Motor neuron (in vitro differentiated cells): ENCODE data around the gene GPHN. TPM values are rescaled to one million over a fixed set of nuclear protein-coding genes. Genes with fewer than 3 reads are reported as not detected.

Experiments used
- ATAC-seq, 8 experiments: fragments of 200-7000 bp; cut with Tn5 transposase; replicated peaks in 6 of 8; 2 replicates each; pipeline ENCODE4 v1.8.0; 2021; ENCODE audit warnings: mild to moderate bottlenecking in 8 of 8, moderate library complexity in 8 of 8
- H3K27ac ChIP-seq, 2 donors: fragments of 250-450 bp; sonication (Bioruptor Pico); 2 replicates each; pipeline ENCODE4 v1.9.0; 2021; ENCODE audit warnings: antibody characterized with exemption in 2 of 2, mild to moderate bottlenecking in 2 of 2, moderate library complexity in 1 of 2
- H3K4me1 ChIP-seq, 2 donors: fragments of 250-450 bp; sonication (Bioruptor Pico); replicated peaks in 1 of 2; 2 replicates each; pipeline ENCODE4 v1.6.1; 2021; ENCODE audit warnings: antibody characterized with exemption in 2 of 2, mild to moderate bottlenecking in 2 of 2, moderate library complexity in 1 of 2
- H3K4me3 ChIP-seq, 5 donors: fragments of 250-450 bp; sonication (Bioruptor Pico); 2 replicates each; pipeline ENCODE4 v1.9.0; 2021; ENCODE audit warnings: antibody characterized with exemption in 5 of 5, mild to moderate bottlenecking in 5 of 5, moderate library complexity in 4 of 5
- WGBS, 10 experiments: fragments of 450-650 bp; shearing (Covaris generic); methylation state at CpG; one replicate each; pipeline ENCODE4 v1.0.0; 2022; 5-methylcytosine and 5-hydroxymethylcytosine counted together
- in situ Hi-C, 9 experiments: fragments of 400-800 bp; cut with MboI; loops; one replicate each; pipeline ENCODE4 v1.15.0; 2021; ENCODE audit warnings: low sequenced_read_pairs in 9 of 9, low pct_unique_long_range_greater_than_20kb in 2 of 9; ENCODE audit not compliant: unreplicated experiment in 9 of 9
- total RNA-seq, 8 experiments: library from RNA; unstranded; fragments of 300-600 nt; gene quantifications; 2 replicates each; pipeline versions ENCODE4 v1.2.3 to v1.2.4, GENCODE V29; 2022

Gene GPHN
- total RNA-seq, 8 experiments from 2014 or later = 15.9 to 77.5 (median 55.0) TPM

- in situ Hi-C loops = no loop called here
- no peaks in the 10 kb centered on the region for H3K4me1 ChIP-seq
These were observed 467.3 kb downstream of the GPHN start for GRCh38 chr14:66975251-66975650.

DNA sequence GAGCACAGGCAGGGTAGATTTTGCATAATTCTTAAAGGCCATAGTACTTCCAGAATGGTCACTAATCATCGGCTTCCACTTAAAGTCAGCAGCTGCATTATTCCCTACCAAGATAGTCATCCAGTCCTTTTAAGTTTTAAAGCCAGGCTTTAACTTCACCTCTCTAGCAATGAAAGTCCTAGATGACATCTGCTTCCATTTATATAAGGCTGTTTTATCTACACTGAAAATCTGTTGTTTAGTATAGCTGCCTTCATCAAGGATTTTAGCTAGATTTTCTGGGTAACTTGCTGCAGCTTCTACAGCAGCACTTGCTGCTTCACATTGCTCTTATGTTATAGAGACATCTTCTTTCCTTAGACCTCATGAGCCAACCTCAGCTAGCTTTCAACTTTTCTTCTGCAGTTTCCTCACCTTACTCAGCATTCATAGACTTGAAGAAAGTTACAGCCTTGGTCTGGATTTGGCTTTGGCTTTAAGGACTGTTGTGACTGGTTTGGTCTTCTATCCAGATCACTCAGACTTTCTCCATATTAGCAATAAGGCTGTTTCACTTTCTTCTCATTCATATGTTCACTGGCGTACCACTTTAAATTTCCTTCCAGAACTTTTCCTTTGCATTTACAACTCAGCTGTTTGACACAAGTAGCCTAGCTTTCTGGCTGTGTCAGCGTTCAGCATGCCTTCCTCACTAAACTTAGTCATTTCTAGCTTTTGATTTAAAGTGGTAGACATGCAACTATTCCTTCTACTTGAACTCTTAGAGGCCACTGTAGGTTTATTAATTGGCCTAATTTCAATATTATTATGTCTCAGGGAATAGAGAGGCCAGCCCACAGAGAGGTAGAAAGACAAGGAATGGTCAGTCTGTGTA is 471.4 kb downstream of the GPHN start:
- peak in 1 of 8 experiments; percentile 31 for ATAC-seq
- Histone ChIP-seq H3K4me1 (no peaks in the 10 kb centered on the region), H3K27ac (no peak overlapping the region), H3K4me3 (no peak overlapping the region)
- in situ Hi-C loops = no loop called here
- WGBS, 10 experiments = 43 to 100% (median 87%) methylated on average over 1 to 3 of the region's 3 CpGs

More at GRCh38 chr14:66975251-66975650, 467.3 kb downstream of the GPHN start:
- ATAC-seq = no peak
- WGBS, 10 experiments = 50 to 100% (median 100%) methylated on average over 1 to 2 of the region's 2 CpGs; no CpG with 5 or more reads in 1 of the 10 experiments
- Histone ChIP-seq H3K4me3 (no peak overlapping the region), H3K27ac (no peak overlapping the region)

- Histone ChIP-seq H3K27ac (no peak overlapping the region), H3K4me1 (no peaks in the 10 kb centered on the region), H3K4me3 (no peak overlapping the region)
- no peak for ATAC-seq
- in situ Hi-C loops = no loop called here
These were observed 474.3 kb downstream of the GPHN start for GRCh38 chr14:66982247-66982646.

GRCh38 chr14:66992776-66993175 is 484.8 kb downstream of the GPHN start:
- WGBS, 10 experiments = 80 to 100% (median 94%) methylated on average over 1 to 2 of the region's 2 CpGs; no CpG with 5 or more reads in 2 of the 10 experiments
- H3K4me3 ChIP-seq = no peak overlapping the region

DNA sequence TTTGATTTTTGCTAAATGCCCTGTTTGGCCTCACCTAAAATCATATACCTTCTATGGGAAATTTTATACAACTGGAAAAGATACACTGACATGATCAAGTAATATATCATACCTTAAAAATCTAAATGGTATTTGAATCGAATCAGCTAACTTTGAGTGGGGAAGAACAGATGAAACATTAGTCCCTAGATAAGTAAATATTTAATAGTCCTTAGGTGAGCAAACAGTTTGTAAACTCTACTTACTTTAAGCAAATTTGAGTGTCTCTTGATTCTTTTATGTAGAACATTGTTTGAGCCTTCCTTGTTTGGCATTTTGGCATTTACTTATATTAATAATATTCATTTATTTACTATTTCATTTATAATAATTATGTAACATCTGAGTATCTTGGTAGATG is 485.6 kb downstream of the GPHN start:
- Histone ChIP-seq H3K4me3 (no peak overlapping the region), H3K27ac (no peak overlapping the region), H3K4me1 (no peaks in the 10 kb centered on the region)
- no peak for ATAC-seq
- WGBS, 10 experiments = 50 to 100% (median 89%) methylated on average over 1 of the region's 1 CpG; no CpG with 5 or more reads in 3 of the 10 experiments
- in situ Hi-C loops = no loop called here

More at GRCh38 chr14:66992776-66993175, 484.8 kb downstream of the GPHN start:
- no peak overlapping the region for H3K27ac ChIP-seq
- H3K4me1 ChIP-seq = no peaks in the 10 kb centered on the region
- ATAC-seq = no peak
- in situ Hi-C loops = no loop called here

DNA sequence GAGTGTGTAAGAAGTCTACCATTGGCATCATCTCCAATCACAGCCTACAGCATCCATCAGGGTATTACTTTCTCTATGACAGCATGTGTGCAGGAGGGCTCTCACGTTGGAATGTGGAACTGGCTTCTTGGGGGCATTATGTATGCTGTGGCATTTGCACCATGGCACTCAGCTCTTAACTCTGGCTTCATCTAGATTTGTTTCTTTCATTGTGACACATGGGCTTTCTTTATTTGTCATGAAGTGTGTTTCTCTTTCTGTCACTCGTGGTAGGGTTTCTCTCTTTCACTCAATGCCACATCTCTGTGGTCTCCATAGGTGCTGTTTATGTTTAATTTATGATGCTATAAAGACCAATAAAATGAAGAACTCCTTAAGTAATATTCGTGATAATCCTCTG is 490.1 kb downstream of the GPHN start:
- WGBS, 10 experiments = 72 to 100% (median 79%) methylated on average over 1 to 3 of the region's 3 CpGs; no CpG with 5 or more reads in 1 of the 10 experiments
- in situ Hi-C loops = no loop called here
- ATAC-seq = no peak

DNA sequence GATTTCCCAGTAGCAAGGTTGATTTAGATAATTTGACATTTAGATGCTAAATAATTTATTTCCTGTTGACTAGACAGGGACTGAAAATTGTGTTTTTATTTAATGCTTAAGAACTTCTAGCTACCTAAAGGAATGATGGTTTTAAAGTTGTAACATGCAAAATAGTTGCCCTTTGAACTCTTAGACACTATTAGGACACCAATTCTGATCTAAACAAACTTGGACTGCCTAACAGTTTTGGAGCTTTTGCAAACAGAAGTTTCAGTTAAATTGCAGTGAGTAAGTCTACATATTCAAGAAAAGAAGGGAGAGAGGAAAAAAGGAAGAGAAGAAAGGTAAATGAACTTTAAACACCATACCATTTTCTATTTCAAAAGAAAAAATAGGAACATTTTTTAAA is 492.0 kb downstream of the GPHN start:
- H3K4me3 ChIP-seq = no peak overlapping the region
- in situ Hi-C loops = no loop called here
- no peak for ATAC-seq
- H3K27ac ChIP-seq = no peak overlapping the region
- H3K4me1 ChIP-seq = no peaks in the 10 kb centered on the region

More for the DNA sequence above, 490.1 kb downstream of the GPHN start:
- Histone ChIP-seq H3K4me1 (no peaks in the 10 kb centered on the region), H3K4me3 (no peak overlapping the region), H3K27ac (no peak overlapping the region)

- peak in 2 of 8 experiments; percentile 52 to 55 for ATAC-seq
- no peaks in the 10 kb centered on the region for H3K4me1 ChIP-seq
- in situ Hi-C loops = no loop called here
- no peak overlapping the region for H3K27ac ChIP-seq
- no peak overlapping the region for H3K4me3 ChIP-seq
These were observed 495.2 kb downstream of the GPHN start for GRCh38 chr14:67002994-67003753.

- in situ Hi-C loops = no loop called here
- 19 to 100% (median 88%) methylated on average over 1 to 2 of the region's 2 CpGs; no CpG with 5 or more reads in 1 of the 10 experiments for WGBS, 10 experiments
- Histone ChIP-seq H3K4me3 (no peak overlapping the region), H3K27ac (no peak overlapping the region), H3K4me1 (no peaks in the 10 kb centered on the region)
- ATAC-seq = no peak
These were observed 496.6 kb downstream of the GPHN start for GRCh38 chr14:67004521-67004920.

DNA sequence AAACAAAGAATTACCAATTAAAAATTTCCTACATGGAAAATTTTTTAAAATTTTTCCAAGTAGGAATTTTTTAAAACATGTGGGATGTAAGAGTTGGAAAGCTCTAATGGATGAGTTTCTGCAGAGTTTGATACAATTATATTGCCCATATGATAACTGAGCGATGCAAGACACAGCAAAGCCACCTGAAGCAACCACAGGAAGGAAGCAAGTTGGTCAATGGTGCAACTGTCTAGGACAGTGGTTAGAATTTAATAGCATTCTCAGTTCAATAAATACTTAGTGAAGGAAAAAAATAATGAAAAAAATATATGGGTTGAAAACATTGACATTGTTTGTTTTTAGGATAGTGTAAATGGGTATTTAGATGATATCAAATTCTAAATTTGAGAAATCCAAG is 502.7 kb downstream of the GPHN start:
- in situ Hi-C loops = no loop called here
- Histone ChIP-seq H3K27ac (no peak overlapping the region), H3K4me1 (no peaks in the 10 kb centered on the region), H3K4me3 (no peak overlapping the region)
- no peak for ATAC-seq
- 83 to 100% (median 100%) methylated on average over 1 of the region's 1 CpG; no CpG with 5 or more reads in 1 of the 10 experiments for WGBS, 10 experiments

DNA sequence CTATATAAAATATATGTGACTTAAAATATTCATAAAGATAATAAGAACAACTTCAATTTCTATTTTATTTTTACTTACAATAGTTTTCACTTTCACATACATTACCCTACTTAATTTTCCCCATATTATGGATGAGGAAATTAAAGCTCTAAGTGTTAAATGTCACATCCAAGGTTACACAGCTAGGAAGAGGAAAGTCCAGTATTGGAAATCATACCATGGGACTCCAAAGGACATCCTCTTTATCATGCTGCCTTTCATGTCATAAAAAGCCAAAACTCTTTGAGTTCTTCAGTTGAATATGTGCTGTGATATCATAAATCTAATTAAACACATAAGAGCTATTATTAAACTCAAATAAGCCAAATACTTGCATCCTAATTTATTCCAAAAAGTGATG is 508.9 kb downstream of the GPHN start:
- ATAC-seq = no peak
- in situ Hi-C loops = no loop called here
- Histone ChIP-seq H3K4me3 (no peak overlapping the region), H3K27ac (no peak overlapping the region), H3K4me1 (no peaks in the 10 kb centered on the region)

DNA sequence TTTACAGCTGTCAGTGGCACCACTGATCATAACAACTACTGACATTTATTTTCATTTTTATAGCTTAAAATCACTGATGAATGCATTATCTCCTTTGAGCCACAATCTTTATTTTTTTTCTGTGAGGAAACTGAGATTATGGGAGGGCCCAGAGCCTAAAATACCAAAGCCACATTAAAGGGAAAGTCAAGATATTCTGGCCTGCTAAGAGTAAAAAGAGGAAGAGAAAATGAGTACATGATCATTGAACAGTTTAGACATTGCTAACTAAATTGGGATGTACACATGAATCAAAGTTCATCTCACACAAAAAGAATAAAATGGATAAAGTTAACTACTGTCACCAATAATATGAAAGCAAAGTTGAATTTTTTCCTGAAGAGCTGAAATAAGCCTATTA is 510.8 kb downstream of the GPHN start:
- ATAC-seq = no peak
- H3K4me3 ChIP-seq = no peak overlapping the region
- no peaks in the 10 kb centered on the region for H3K4me1 ChIP-seq
- no peak overlapping the region for H3K27ac ChIP-seq
- in situ Hi-C loops = no loop called here

DNA sequence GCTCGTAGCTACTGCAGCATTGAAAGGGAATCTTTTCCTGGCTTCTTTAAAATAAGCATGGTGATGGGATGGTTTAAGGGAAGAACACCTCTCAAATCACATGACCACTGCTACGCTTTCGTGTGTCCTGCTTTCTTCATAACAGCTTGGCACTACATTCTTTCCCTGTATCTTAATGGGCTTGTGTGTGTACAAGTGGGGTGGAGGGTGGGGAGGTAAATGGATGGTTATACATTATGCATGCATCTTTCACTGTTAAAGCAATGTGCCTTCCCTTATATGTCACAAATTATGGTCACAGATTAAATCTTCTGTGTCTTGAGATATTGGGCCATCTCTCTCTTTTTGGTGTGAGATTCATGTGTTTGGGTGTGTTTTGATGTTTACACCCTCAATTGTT is 511.8 kb downstream of the GPHN start:
- ATAC-seq = peak in 2 of 8 experiments; percentile 44 to 92
- Histone ChIP-seq H3K4me1 (no peaks in the 10 kb centered on the region), H3K4me3 (no peak overlapping the region), H3K27ac (no peak overlapping the region)
- 60 to 100% (median 89%) methylated on average over 1 to 3 of the region's 3 CpGs; no CpG with 5 or more reads in 4 of the 10 experiments for WGBS, 10 experiments
- in situ Hi-C loops = no loop called here
